SK-N-SH (cell line): ENCODE measurements around the gene CYBA.

Experiments
- CHD2 ChIP-seq: fragments of 150-350 bp; IDR thresholded peaks from 2 replicates; pipeline ENCODE4 v1.6.1; 2018; ENCODE audit warnings: low read length; ENCODE audit not compliant: partially characterized antibody
- EP300 ChIP-seq, 2 experiments: IDR thresholded peaks; 2 replicates each; pipeline versions ENCODE4 v1.4.0 to v1.6.1; 2012; ENCODE audit warnings: borderline replicate concordance in 1 of 2, low read depth in 1 of 2, low read length in 1 of 2
- RAD21 ChIP-seq: IDR thresholded peaks from 2 replicates; pipeline ENCODE4 v1.6.1; 2012; ENCODE audit warnings: mild to moderate bottlenecking, low read length
- RCOR1 ChIP-seq: fragments of 150-350 bp; IDR thresholded peaks from 2 replicates; pipeline ENCODE4 v1.6.1; 2017; ENCODE audit warnings: antibody characterized with exemption, low read length
- RXRA ChIP-seq: IDR thresholded peaks from 2 replicates; pipeline ENCODE4 v1.4.0; 2012; ENCODE audit warnings: low read depth, mild to moderate bottlenecking, borderline replicate concordance
- TAF1 ChIP-seq: IDR thresholded peaks from 2 replicates; pipeline ENCODE4 v1.6.1; 2012; ENCODE audit warnings: low read depth, mild to moderate bottlenecking, low read length, moderate library complexity, borderline replicate concordance
- YY1 ChIP-seq: IDR thresholded peaks from 2 replicates; pipeline ENCODE4 v1.4.0; 2012; ENCODE audit warnings: low read depth, mild to moderate bottlenecking
- TF ChIP-seq, protein P1 (sequence below): fragments of 200-600 bp; sonication (generic); IDR thresholded peaks from 2 replicates; pipeline ENCODE4 v1.6.1; 2017; ENCODE audit warnings: antibody characterized with exemption, mild to moderate bottlenecking, moderate library complexity
- TF ChIP-seq, protein P2 (sequence below): fragments of 150-350 bp; IDR thresholded peaks from 2 replicates; pipeline ENCODE4 v1.6.1; 2017; ENCODE audit warnings: antibody characterized with exemption, low read length, low read depth, borderline replicate concordance
- TF ChIP-seq, protein P3 (sequence below): IDR thresholded peaks from 2 replicates; pipeline ENCODE4 v1.4.0; 2012; ENCODE audit warnings: low read depth

DNA sequence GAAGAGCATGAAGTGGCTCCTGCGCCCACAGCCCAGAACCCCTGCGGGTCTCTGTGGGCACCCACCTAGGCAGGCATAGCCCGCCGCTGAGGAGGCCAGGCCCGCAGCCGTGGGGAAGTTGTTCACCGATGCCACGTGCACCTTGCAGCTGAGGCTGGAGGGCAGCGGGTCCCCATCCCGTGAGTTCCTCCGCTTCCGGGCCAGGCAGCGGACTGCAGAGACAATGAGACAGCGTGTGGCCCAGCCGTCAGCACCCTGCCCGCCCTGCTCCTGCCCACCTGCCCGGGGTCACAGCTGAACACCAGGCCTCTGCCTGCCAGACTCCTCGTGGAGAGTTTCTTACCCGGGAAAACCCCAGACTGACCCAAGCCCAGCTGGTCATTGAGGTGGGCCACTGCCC lies 6.5 kb upstream of the CYBA start:
- TF ChIP-seq CHD2 (no peak), EP300 (IDR thresholded peaks at IDR 0.05; ENCODE audit: borderline replicate concordance in 1 of 2, low read depth in 1 of 2, low read length in 1 of 2) (no peak), RCOR1 (no peak), TAF1 (no peak), RXRA (no peak), YY1 (no peak), RAD21 (no peak)
- TF ChIP-seq, protein P1, sequence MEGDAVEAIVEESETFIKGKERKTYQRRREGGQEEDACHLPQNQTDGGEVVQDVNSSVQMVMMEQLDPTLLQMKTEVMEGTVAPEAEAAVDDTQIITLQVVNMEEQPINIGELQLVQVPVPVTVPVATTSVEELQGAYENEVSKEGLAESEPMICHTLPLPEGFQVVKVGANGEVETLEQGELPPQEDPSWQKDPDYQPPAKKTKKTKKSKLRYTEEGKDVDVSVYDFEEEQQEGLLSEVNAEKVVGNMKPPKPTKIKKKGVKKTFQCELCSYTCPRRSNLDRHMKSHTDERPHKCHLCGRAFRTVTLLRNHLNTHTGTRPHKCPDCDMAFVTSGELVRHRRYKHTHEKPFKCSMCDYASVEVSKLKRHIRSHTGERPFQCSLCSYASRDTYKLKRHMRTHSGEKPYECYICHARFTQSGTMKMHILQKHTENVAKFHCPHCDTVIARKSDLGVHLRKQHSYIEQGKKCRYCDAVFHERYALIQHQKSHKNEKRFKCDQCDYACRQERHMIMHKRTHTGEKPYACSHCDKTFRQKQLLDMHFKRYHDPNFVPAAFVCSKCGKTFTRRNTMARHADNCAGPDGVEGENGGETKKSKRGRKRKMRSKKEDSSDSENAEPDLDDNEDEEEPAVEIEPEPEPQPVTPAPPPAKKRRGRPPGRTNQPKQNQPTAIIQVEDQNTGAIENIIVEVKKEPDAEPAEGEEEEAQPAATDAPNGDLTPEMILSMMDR, result no peak
- TF ChIP-seq, protein P2, sequence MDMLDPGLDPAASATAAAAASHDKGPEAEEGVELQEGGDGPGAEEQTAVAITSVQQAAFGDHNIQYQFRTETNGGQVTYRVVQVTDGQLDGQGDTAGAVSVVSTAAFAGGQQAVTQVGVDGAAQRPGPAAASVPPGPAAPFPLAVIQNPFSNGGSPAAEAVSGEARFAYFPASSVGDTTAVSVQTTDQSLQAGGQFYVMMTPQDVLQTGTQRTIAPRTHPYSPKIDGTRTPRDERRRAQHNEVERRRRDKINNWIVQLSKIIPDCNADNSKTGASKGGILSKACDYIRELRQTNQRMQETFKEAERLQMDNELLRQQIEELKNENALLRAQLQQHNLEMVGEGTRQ, result no peak
- TF ChIP-seq, protein P3, sequence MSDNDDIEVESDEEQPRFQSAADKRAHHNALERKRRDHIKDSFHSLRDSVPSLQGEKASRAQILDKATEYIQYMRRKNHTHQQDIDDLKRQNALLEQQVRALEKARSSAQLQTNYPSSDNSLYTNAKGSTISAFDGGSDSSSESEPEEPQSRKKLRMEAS, result no peak
